ENCODE results near the gene BRF1. TPM values are rescaled to one million over a fixed set of nuclear protein-coding genes. Genes with fewer than 3 reads are reported as not detected.
A peak's percentile ranks its signal among the peaks of the same experiment; 100 is the strongest.

The BRF1 gene
- total RNA-seq, 1 donor from 2014 or later, result 51.1 TPM

- no peak for DNase-seq (ENCODE audit: low read depth, low spot score)
- Mint-ChIP-seq H3K4me3 (no peak overlapping the region), H3K27me3 (ENCODE audit: low read depth) (no peaks in the 10 kb centered on the region), H3K36me3 (ENCODE audit: low read depth) (no peaks in the 10 kb centered on the region), H3K9me3 (no peaks in the 10 kb centered on the region), H3K27ac (ENCODE audit: unreplicated experiment) (peak overlapping the region; percentile 35), H3K4me1 (no peaks in the 10 kb centered on the region)
- no peak for TF ChIP-seq CTCF (conservative IDR thresholded peaks at IDR 0.05)
Observed at GRCh38 chr14:105257464-105257863, 43.3 kb downstream of the BRF1 start.

GRCh38 chr14:105256292-105256960, 44.4 kb downstream of the BRF1 start:
- H3K27ac Mint-ChIP-seq (ENCODE audit: unreplicated experiment), result no peak overlapping the region
- TF ChIP-seq CTCF (conservative IDR thresholded peaks at IDR 0.05), result no peak

GRCh38 chr14:105255021-105255507, 45.7 kb downstream of the BRF1 start:
- no peak for TF ChIP-seq CTCF (conservative IDR thresholded peaks at IDR 0.05)
- Mint-ChIP-seq H3K9me3 (no peaks in the 10 kb centered on the region), H3K4me3 (no peak overlapping the region), H3K4me1 (peaks cover 3% of the 10 kb centered on the region), H3K27me3 (ENCODE audit: low read depth) (no peaks in the 10 kb centered on the region), H3K27ac (ENCODE audit: unreplicated experiment) (no peak overlapping the region), H3K36me3 (ENCODE audit: low read depth) (peaks cover 2% of the 10 kb centered on the region)
- DNase-seq (ENCODE audit: low read depth, low spot score), result no peak

More at GRCh38 chr14:105256292-105256960, 44.4 kb downstream of the BRF1 start:
- H3K4me1 Mint-ChIP-seq, result no peaks in the 10 kb centered on the region
- no peak for DNase-seq (ENCODE audit: low read depth, low spot score)
- no peaks in the 10 kb centered on the region for H3K27me3 Mint-ChIP-seq (ENCODE audit: low read depth)
- no peaks in the 10 kb centered on the region for H3K9me3 Mint-ChIP-seq
- H3K36me3 Mint-ChIP-seq (ENCODE audit: low read depth), result no peaks in the 10 kb centered on the region
- H3K4me3 Mint-ChIP-seq, result no peak overlapping the region

- H3K9me3 Mint-ChIP-seq, result no peaks in the 10 kb centered on the region
- H3K4me1 Mint-ChIP-seq, result peaks cover 12% of the 10 kb centered on the region
- no peak for TF ChIP-seq CTCF (conservative IDR thresholded peaks at IDR 0.05)
- H3K27ac Mint-ChIP-seq (ENCODE audit: unreplicated experiment), result no peak overlapping the region
- H3K27me3 Mint-ChIP-seq (ENCODE audit: low read depth), result no peaks in the 10 kb centered on the region
- DNase-seq (ENCODE audit: low read depth, low spot score), result no peak
- no peak overlapping the region for H3K4me3 Mint-ChIP-seq
- peaks cover 2% of the 10 kb centered on the region for H3K36me3 Mint-ChIP-seq (ENCODE audit: low read depth)
Observed at GRCh38 chr14:105253329-105253682, 47.5 kb downstream of the BRF1 start.

- Mint-ChIP-seq H3K36me3 (ENCODE audit: low read depth) (peaks cover 2% of the 10 kb centered on the region), H3K4me3 (no peak overlapping the region), H3K27me3 (ENCODE audit: low read depth) (no peaks in the 10 kb centered on the region), H3K27ac (ENCODE audit: unreplicated experiment) (no peak overlapping the region), H3K9me3 (no peaks in the 10 kb centered on the region), H3K4me1 (peaks cover 12% of the 10 kb centered on the region)
- DNase-seq (ENCODE audit: low read depth, low spot score), result no peak
- no peak for TF ChIP-seq CTCF (conservative IDR thresholded peaks at IDR 0.05)
Observed at GRCh38 chr14:105252552-105253328, 48.1 kb downstream of the BRF1 start.
